CD4-positive, alpha-beta T cell treated with Interleukin-6 for 4 hours (primary cell): Measurements from ENCODE around the gene EPM2A.
A peak's percentile ranks its signal among the peaks of the same experiment; 100 is the strongest.
"Not testable (repeated sequence)": the region's sequence is repeated elsewhere in the genome, so short reads cannot be mapped to it uniquely, and the experiment has no call there.

Experiments used
- DNase-seq: peaks from one replicate; pipeline ENCODE4 v3.0.0-alpha.2; 2020; ENCODE audit warnings: mixed read lengths

EPM2A gene

DNA sequence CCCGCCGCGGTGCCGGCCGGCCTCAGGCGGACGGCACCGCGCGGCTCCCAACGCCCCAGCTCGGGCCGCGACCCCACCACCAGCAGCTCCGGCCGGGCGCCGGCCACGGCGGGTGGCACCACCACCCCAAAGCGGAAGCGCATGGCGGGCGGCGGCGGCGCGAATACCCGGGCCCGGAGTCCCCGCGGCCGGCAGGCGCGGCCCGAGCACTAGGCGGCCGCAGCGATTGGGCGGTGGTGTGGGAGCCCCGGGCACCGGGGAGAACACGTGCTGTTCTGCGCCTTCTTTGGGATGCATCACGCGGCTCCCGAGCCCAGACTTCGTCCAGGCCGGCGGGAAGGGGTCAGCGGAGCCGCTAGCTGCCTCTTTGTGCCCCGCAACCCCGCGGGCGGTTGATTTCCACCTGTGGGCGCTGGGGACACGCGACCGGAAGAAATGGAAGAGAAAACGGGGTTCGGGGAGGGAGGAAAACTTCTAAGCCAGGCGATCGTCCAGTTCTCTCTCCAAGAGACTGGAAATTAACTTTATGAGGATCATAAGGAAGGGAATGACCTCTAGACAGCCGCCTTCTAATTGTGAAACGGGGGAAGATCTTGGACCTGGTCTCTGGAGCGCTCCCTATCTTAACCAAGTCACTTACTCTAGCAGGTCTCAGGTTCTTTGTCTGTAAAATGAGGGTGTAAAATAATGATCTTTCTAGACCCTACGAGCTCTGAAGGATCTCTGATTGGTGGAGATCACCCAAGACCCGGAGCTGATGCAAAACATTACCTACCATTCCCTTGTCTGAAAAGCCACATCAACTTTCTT lies at the start of gene EPM2A:
Gene EPM2A, minus strand, starts transcription at position 165 of the 810 bp plus-strand sequence. Its CDS starts 22 bp downstream, at position 143.
- peak; percentile 62 for DNase-seq

DNA sequence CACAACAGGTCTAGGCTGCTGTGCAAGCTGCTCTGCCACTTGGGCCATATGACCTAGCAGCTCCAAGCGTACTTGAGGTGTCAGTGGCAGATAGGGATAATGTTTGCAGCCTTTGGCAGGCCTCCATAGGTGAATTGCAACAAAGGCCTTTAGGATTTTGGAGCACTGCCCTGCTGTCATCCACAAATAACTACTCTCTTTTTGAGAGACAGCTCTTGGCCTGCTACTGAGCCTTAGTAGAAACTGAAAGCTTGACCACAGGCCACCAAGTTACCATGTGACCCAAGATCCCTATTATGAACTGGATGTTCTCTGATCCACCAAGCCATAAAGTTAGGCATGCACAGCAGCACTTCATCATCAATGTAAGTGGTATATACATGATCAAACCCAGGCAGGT lies 49.4 kb upstream of the EPM2A start:
- DNase-seq, result no peak

DNA sequence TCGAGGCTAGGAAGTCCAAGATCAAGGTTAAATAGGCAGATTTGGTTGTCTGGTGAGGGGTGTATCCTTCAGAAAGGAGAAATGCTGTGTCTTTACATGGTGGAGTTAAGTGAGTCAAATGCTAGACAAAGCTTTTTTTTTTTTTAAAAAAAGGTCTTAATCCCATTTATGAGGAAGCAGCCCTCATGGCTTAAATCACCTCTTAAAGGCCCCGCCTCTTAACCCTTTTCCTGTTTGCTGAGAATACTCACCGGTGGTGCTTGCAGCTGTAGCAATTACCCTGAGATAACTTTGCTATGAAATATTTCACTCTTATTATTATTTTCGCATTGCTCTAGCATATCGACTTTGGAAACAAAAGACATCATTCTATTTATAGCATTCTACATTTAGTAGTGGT lies 48.5 kb upstream of the EPM2A start:
- DNase-seq, result no peak

DNA sequence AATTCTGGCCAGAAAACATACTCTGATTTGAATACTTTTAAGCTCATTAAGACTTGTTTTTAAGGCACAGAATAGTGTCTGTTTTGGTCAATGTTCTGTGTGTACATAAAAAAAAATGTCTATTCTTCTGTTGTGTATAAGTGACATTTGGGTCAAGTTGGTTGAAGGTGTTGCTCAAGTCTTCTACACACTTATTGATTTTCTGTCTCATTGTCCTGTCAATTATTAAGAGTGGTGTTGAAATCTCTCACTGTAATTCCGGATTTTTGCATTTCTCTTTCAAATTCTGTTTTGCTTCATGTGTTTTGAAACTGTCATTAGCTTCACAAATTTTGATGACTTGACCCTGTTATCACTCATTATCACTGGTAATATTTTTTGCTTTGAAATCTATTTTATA lies 37.5 kb upstream of the EPM2A start:
- DNase-seq, result no peak

GRCh38 chr6:145765449-145765848 lies 30.1 kb upstream of the EPM2A start:
- DNase-seq, result no peak

GRCh38 chr6:145763742-145764141 lies 28.4 kb upstream of the EPM2A start:
- DNase-seq, result no peak

GRCh38 chr6:145761584-145761983 lies 26.3 kb upstream of the EPM2A start:
- DNase-seq, result no peak

- DNase-seq, result no peak
Measured at GRCh38 chr6:145758113-145758512, 22.8 kb upstream of the EPM2A start.

GRCh38 chr6:145756170-145756662 lies 20.9 kb upstream of the EPM2A start:
- no peak for DNase-seq

GRCh38 chr6:145755682-145756081 lies 20.4 kb upstream of the EPM2A start:
- DNase-seq, result no peak

- no peak for DNase-seq
Measured at GRCh38 chr6:145752638-145753037, 17.3 kb upstream of the EPM2A start.

DNA sequence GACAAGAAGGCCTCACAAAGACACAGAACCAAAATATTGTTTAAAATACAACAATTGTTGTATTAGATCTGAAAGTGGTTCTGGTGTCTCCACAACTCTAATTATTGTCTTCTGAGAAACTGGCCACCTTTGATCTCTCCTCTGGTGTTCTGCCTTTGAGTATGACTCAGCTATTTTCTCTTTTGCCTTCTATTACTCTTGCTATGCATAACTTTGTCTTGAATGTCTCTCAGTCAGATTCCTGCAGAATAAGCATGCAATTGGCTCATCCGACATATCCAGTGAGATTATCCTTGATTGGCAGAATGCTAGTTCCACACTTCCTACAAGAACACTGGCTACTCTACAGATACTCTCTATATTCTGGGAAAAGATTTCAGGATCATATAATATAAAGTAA lies 14.3 kb upstream of the EPM2A start:
- DNase-seq, result no peak

- DNase-seq, result no peak
Measured at GRCh38 chr6:145745861-145746260, 10.5 kb upstream of the EPM2A start.

DNA sequence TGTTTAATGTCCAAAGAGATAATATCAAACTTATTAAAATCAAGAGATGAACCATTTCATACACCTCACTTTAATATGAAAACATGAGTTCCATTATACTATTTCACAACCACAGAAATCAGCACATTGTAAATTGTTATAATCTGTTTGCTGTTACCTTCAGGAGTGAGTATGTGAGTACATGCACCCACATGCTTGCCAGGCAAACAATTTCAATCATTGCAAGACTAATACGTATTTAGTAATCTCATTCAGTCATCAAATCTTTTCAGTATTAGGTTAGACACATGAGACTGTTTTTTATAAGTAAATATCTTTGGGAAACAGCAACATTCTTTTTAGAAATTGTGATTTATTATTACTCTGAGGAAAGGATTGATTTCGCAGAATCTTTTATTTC lies 9.3 kb upstream of the EPM2A start:
- DNase-seq, result no peak

DNA sequence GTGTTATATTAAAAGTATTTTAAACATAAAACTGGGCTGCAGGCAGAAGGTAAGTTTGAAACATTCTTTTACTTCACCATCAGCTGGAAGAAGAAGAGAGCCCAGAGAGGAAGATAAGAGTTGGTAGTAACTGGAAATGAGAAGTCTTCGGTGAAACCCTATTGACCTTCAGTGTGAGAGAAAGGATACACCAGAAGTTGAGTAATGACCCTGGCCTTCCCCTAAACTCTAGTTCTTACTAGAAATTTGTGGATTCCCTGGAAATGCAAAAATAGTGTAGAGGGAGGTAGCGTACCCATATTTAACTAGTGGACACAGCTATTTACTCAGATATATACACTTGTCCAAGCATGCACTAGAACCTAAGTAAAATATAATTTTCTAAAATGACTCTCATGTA lies 8.0 kb upstream of the EPM2A start:
- DNase-seq, result no peak

DNA sequence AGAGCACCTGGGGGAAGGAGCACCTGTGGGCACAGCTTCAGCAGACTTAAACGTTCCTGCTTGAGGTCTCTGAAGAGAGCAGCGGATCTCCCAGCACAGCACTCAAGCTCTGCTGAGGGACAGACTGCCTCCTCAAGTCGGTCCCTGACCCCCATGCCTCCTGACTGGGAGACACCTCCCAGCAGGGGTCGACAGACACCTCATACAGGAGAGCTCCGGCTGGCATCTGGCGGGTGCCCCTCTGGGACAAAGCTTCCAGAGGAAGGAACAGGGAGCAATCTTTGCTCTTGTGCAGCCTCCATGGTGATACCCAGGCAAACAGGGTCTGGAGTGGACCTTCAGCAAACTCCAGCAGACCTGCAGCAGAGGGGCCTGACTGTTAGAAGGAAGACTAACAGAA lies 7.2 kb upstream of the EPM2A start:
- DNase-seq, result not testable (repeated sequence)

- DNase-seq, result not testable (repeated sequence)
Measured at GRCh38 chr6:145739685-145740084, 4.4 kb upstream of the EPM2A start.

DNA sequence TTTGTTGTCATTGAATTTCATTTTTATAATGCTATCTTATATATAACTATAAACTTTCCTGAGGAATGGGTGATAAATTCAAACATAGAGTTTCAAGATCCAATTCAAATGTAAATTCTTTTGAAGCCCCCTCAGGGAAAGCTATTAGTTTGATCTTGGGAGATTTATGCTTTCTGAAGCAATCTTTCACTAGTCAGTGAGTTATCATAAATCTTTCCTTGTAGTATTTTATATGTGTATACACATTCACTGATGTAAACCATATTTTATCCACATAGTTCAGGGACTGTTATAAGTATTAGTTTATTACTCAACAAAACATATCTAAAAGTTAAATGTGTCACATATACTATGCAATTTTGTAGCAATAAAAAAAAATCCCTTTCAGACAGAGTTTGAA lies 2.9 kb upstream of the EPM2A start:
- DNase-seq, result no peak

DNA sequence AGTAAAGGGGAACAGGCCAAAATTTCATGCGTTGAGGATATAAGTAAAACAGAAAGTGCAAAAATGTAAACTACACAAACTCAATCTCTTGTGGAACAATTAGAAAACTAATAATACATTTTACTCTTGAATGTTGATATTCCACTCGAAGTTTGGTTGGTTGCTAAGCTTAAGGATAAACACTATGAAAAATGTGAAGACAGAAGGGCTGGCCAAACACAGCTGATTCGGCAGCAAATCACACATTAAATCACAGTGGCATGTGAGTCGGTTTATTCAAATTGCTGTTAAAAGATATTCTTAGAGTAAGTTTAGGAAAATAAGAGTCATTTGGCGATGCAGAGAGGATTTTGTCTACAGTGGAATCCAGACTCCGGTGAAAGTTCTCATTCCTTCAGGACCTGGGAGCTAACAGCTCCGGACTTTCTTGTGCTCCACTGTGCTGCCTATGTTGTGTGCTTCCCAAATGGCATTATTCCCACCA lies 1.4 kb upstream of the EPM2A start:
- DNase-seq, result no peak

DNA sequence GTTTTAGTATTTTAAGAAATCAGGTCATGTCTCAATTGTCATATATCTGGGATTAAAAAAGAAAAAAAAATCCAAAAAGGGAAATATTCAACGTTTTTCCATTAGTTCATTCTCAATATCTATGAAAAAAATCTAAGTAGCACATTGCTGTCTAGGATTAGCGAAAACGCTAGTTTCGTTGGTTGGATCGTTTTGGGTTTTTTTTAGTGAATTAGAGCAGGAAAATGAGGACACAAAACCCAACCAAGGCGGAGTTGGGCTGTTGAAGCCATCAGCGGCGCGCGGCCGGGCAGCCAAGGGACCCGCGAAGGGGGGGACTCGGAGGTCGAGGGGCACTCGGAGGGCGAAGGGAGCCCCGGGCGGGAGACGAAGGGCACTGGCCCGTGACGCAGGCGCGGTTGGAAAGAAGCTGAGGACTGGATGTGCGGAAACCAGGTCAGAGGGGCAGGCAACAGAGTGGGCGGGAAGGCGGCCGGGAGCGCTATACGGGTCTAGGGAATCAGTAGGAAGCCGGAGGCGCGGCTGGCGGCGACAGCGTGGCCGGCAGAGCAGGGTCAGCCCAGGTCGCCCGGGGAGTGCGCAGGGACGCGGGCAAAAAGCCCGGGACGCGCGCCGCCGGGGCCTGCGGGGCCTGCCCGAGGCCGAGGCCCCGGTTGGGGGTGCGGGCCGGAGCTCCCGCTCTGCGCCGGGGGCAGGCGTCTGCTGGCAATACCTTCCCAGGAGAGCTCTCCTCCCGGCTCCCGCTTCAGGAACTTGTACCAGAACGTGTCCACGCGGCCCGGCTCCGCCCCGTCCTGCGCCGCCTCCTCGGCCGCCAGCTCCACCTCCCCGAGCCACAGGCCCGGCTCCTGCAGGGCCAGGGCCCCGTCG lies 599 bp downstream of the EPM2A start:
- peak; percentile 75 for DNase-seq

- DNase-seq, result no peak
Measured at GRCh38 chr6:145733810-145734209, 1.5 kb downstream of the EPM2A start.

- no peak for DNase-seq
Measured at GRCh38 chr6:145733207-145733606, 2.1 kb downstream of the EPM2A start.

- DNase-seq, result no peak
Measured at GRCh38 chr6:145731447-145731846, 3.9 kb downstream of the EPM2A start.

DNA sequence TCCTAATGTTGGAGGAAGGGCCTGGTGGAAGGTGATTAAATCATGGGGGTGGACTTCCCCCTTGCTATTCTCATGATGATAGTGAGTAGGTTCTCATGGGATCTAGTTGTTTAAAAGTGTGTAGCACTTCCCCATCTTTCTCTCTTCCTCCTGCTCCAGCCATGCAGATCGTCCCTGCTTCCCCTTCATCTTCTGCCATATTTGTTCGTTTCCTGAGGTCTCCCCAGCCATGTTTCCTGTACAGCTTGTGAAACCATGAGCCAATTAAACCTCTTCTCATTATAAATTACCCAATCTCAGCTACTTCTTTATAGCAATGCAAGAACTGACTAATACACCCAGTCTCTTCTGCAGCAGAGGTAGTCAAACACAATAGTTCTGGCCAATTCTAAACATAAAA lies 5.4 kb downstream of the EPM2A start:
- no peak for DNase-seq
